GM18867 (cell line): ENCODE results near the gene ADAM30.
A peak's percentile ranks its signal among the peaks of the same experiment; 100 is the strongest.

Experiments
- ATAC-seq: cut with Tn5 transposase; IDR thresholded peaks from one replicate; pipeline ENCODE4 v1.9.1; 2021; ENCODE audit warnings: mild to moderate bottlenecking, moderate library complexity; ENCODE audit not compliant: unreplicated experiment

ADAM30 gene

GRCh38 chr1:119909890-119910596 is 13.7 kb upstream of the ADAM30 start:
- no peak for ATAC-seq

- ATAC-seq: no peak
Measured at GRCh38 chr1:119908661-119909060, 12.3 kb upstream of the ADAM30 start.

- ATAC-seq: no peak
Measured at GRCh38 chr1:119906927-119907652, 10.8 kb upstream of the ADAM30 start.

- no peak for ATAC-seq
Measured at GRCh38 chr1:119903443-119903835, 7.1 kb upstream of the ADAM30 start.

- no peak for ATAC-seq
Measured at GRCh38 chr1:119902775-119903442, 6.6 kb upstream of the ADAM30 start.

GRCh38 chr1:119898981-119899720 is 2.8 kb upstream of the ADAM30 start:
- no peak for ATAC-seq

- ATAC-seq: no peak
Measured at GRCh38 chr1:119898530-119898929, 2.2 kb upstream of the ADAM30 start.

GRCh38 chr1:119895102-119895501 is 1.2 kb downstream of the ADAM30 start:
- ATAC-seq: no peak

GRCh38 chr1:119893827-119894700 is 2.3 kb downstream of the ADAM30 start:
- ATAC-seq: no peak

- no peak for ATAC-seq
Measured at GRCh38 chr1:119893238-119893791, 3.0 kb downstream of the ADAM30 start.

- no peak for ATAC-seq
Measured at GRCh38 chr1:119891386-119891785, 4.9 kb downstream of the ADAM30 start.

GRCh38 chr1:119888476-119888875 is 7.8 kb downstream of the ADAM30 start:
- no peak for ATAC-seq

- no peak for ATAC-seq
Measured at GRCh38 chr1:119887427-119887826, 8.9 kb downstream of the ADAM30 start.

- peak; percentile 79 for ATAC-seq
Measured at GRCh38 chr1:119885903-119886783, 10.2 kb downstream of the ADAM30 start.

GRCh38 chr1:119884711-119885110 is 11.6 kb downstream of the ADAM30 start:
- no peak for ATAC-seq

- no peak for ATAC-seq
Measured at GRCh38 chr1:119883826-119884225, 12.5 kb downstream of the ADAM30 start.

- ATAC-seq: no peak
Measured at GRCh38 chr1:119882132-119883049, 13.9 kb downstream of the ADAM30 start.
